OCI-LY1 (cell line): Measurements from ENCODE around the gene SOBP.

Source experiments
- CTCF ChIP-seq: fragments of 200-600 bp; sonication (generic), shearing (Covaris generic); IDR thresholded peaks from 2 replicates; pipeline ENCODE4 v1.5.1; 2017; ENCODE audit warnings: mild to moderate bottlenecking, antibody characterized with exemption, low read length, moderate library complexity, mixed read lengths
- EZH2 ChIP-seq: fragments of 200-600 bp; sonication (generic), shearing (Covaris generic); IDR thresholded peaks from 2 replicates; pipeline ENCODE4 v1.8.0; 2017; ENCODE audit warnings: borderline replicate concordance, mixed run types, mild to moderate bottlenecking, antibody characterized with exemption, low read length, moderate library complexity, mixed read lengths

- no peak for TF ChIP-seq CTCF
- no peak for TF ChIP-seq EZH2
Measured at GRCh38 chr6:107511511-107511993, 21.6 kb downstream of the SOBP start.
